Skin epidermis (tissue), 12 donors: ENCODE data around the gene NR1D2.
"Not testable (repeated sequence)": the region's sequence is repeated elsewhere in the genome, so short reads cannot be mapped to it uniquely, and the experiment has no call there.

ENCODE experiments used
- H3K27ac ChIP-seq, 21 experiments: fragments of 200-600 bp; sonication (generic) in 11 of 21; one replicate each; pipeline ENCODE4 v1.5.0; 2020; ENCODE audit warnings: mild to moderate bottlenecking in 3 of 21, inconsistent platforms in 2 of 21, moderate library complexity in 2 of 21
- H3K4me3 ChIP-seq, 7 experiments: fragments of 200-600 bp; sonication (generic) in 2 of 7; one replicate each; pipeline ENCODE4 v1.5.0; 2020; ENCODE audit warnings: inconsistent platforms in 2 of 7, mild to moderate bottlenecking in 2 of 7, moderate library complexity in 1 of 7

NR1D2 gene

GRCh38 chr3:23944861-23945662, at the start of gene NR1D2:
Gene NR1D2 (plus strand): TSS chr3:23945286. CDS start chr3:23945579, 293 bp downstream.
- H3K27ac ChIP-seq = peak within 1 kb of the TSS; percentile 79 to 100 (median 95)

GRCh38 chr3:23900744-23901143, 44.3 kb upstream of the NR1D2 start:
- H3K27ac ChIP-seq = no peak overlapping the region
- H3K4me3 ChIP-seq = no peak overlapping the region

More at GRCh38 chr3:23944861-23945662, at the start of gene NR1D2:
- peak within 1 kb of the TSS; percentile 61 to 100 (median 88) for H3K4me3 ChIP-seq

GRCh38 chr3:23904545-23904944, 40.5 kb upstream of the NR1D2 start:
- Histone ChIP-seq H3K4me3 (no peak overlapping the region), H3K27ac (no peak overlapping the region)

GRCh38 chr3:23909341-23909740, 35.7 kb upstream of the NR1D2 start:
- H3K4me3 ChIP-seq = no peak overlapping the region
- H3K27ac ChIP-seq = no peak overlapping the region

GRCh38 chr3:23911397-23911796, 33.7 kb upstream of the NR1D2 start:
- Histone ChIP-seq H3K27ac (no peak overlapping the region), H3K4me3 (no peak overlapping the region)

- H3K27ac ChIP-seq, H3K4me3 ChIP-seq: not testable (repeated sequence)
Observed at GRCh38 chr3:23912335-23912734, 32.8 kb upstream of the NR1D2 start.

- Histone ChIP-seq H3K27ac (no peak overlapping the region), H3K4me3 (no peak overlapping the region)
Observed at GRCh38 chr3:23913182-23913581, 31.9 kb upstream of the NR1D2 start.

- Histone ChIP-seq H3K27ac (no peak overlapping the region), H3K4me3 (no peak overlapping the region)
Observed at GRCh38 chr3:23913873-23914743, 31.0 kb upstream of the NR1D2 start.

GRCh38 chr3:23915537-23916108, 29.5 kb upstream of the NR1D2 start:
- peak overlapping the region in 5 of 7 experiments; percentile 64 to 92 (median 88) for H3K4me3 ChIP-seq
- peak overlapping the region in 3 of 21 experiments; percentile 84 to 87 (median 85) for H3K27ac ChIP-seq

GRCh38 chr3:23916152-23916885, 28.8 kb upstream of the NR1D2 start:
- peak overlapping the region in 20 of 21 experiments; percentile 29 to 97 (median 90) for H3K27ac ChIP-seq
- H3K4me3 ChIP-seq = peak overlapping the region; percentile 64 to 98 (median 90)

- Histone ChIP-seq H3K27ac (peak within 1 kb of the TSS; percentile 80 to 97 (median 94)), H3K4me3 (peak within 1 kb of the TSS; percentile 64 to 98 (median 90))
Observed at GRCh38 chr3:23916886-23917678, 28.0 kb upstream of the NR1D2 start, which contains the start of the genes NKIRAS1 and RPL15. Gene NKIRAS1 (minus strand): TSS chr3:23916990. CDS start chr3:23910904, 6,086 bp downstream. Gene RPL15 (plus strand): TSS chr3:23917132. CDS start chr3:23917860, 728 bp downstream.

GRCh38 chr3:23917679-23918303, 27.3 kb upstream of the NR1D2 start:
- Histone ChIP-seq H3K27ac (peak overlapping the region; percentile 80 to 97 (median 94)), H3K4me3 (peak overlapping the region; percentile 64 to 98 (median 90))

- Histone ChIP-seq H3K4me3 (peak overlapping the region; percentile 64 to 98 (median 90)), H3K27ac (peak overlapping the region in 10 of 21 experiments; percentile 87 to 97 (median 94))
Observed at GRCh38 chr3:23918331-23918730, 26.8 kb upstream of the NR1D2 start.

- Histone ChIP-seq H3K27ac (no peak overlapping the region), H3K4me3 (no peak overlapping the region)
Observed at GRCh38 chr3:23919628-23920027, 25.5 kb upstream of the NR1D2 start.

- Histone ChIP-seq H3K27ac (no peak overlapping the region), H3K4me3 (no peak overlapping the region)
Observed at GRCh38 chr3:23920151-23920655, 24.9 kb upstream of the NR1D2 start.

- H3K27ac ChIP-seq = no peak overlapping the region
- no peak overlapping the region for H3K4me3 ChIP-seq
Observed at GRCh38 chr3:23921052-23921511, 24.0 kb upstream of the NR1D2 start.

GRCh38 chr3:23923786-23924185, 21.3 kb upstream of the NR1D2 start:
- H3K4me3 ChIP-seq = no peak overlapping the region
- H3K27ac ChIP-seq = no peak overlapping the region

GRCh38 chr3:23926246-23926645, 18.8 kb upstream of the NR1D2 start:
- H3K4me3 ChIP-seq = no peak overlapping the region

More at GRCh38 chr3:23926246-23926645, 18.8 kb upstream of the NR1D2 start:
- H3K27ac ChIP-seq = no peak overlapping the region
